Activated T-helper 17 cell treated with anti-CD3 and anti-CD28 coated beads, Interleukin-2, amount 50 U/mL, for 72 hours (primary cell): Measurements from ENCODE around the gene ACTC1. TPM values are rescaled to one million over a fixed set of nuclear protein-coding genes. Genes with fewer than 3 reads are reported as not detected.

Experiments
- ATAC-seq: fragments of 150-1000 bp; cut with Tn5 transposase; replicated peaks from 2 replicates; pipeline ENCODE4 v1.10.0; 2021; ENCODE audit warnings: mild to moderate bottlenecking, moderate library complexity
- H3K27ac Mint-ChIP-seq: one replicate; pipeline ENCODE4 v1.8.0; 2022; ENCODE audit warnings: mixed read lengths
- H3K27me3 Mint-ChIP-seq: one replicate; pipeline ENCODE4 v1.8.0; 2022; ENCODE audit warnings: mixed read lengths
- H3K36me3 Mint-ChIP-seq: one replicate; pipeline ENCODE4 v1.8.0; 2022; ENCODE audit warnings: low read depth, mild to moderate bottlenecking, mixed read lengths
- H3K4me1 Mint-ChIP-seq: one replicate; pipeline ENCODE4 v1.8.0; 2022; ENCODE audit warnings: mixed read lengths
- H3K4me3 Mint-ChIP-seq: one replicate; pipeline ENCODE4 v1.8.0; 2022; ENCODE audit warnings: mild to moderate bottlenecking, mixed read lengths
- H3K9me3 Mint-ChIP-seq: one replicate; pipeline ENCODE4 v1.8.0; 2022; ENCODE audit warnings: mixed read lengths
- total RNA-seq, 2 donors: library from RNA; stranded (reverse); gene quantifications; one replicate each; pipeline ENCODE4 v1.2.3, GENCODE V29; 2022

ACTC1 gene
- total RNA-seq, 2 donors from 2014 or later, result not detected

DNA sequence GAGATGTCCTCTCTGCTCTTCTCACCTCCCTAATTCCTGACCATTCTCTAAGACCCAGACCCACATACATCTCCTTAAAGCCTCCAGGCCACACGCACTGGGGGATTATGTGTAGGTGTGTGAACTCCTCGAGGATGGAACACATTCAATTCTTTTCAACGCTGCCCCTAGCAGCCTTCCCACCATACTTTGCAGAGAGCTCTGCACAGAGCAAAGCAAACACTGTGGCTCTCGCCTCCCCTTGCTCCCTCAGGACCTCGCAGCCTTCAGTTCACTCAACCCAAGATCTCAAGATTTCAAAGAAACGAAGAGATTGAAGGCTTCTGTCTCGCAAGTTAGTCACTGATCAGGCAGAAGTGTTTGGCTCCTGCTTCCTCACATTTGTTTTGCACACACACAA, 6.0 kb downstream of the ACTC1 start:
- H3K9me3 Mint-ChIP-seq, result no peaks in the 10 kb centered on the region
- no peak for ATAC-seq
- no peak overlapping the region for H3K4me3 Mint-ChIP-seq
- no peak overlapping the region for H3K27ac Mint-ChIP-seq
- H3K27me3 Mint-ChIP-seq, result peaks cover 47% of the 10 kb centered on the region
- no peaks in the 10 kb centered on the region for H3K4me1 Mint-ChIP-seq
- H3K36me3 Mint-ChIP-seq, result no peaks in the 10 kb centered on the region

DNA sequence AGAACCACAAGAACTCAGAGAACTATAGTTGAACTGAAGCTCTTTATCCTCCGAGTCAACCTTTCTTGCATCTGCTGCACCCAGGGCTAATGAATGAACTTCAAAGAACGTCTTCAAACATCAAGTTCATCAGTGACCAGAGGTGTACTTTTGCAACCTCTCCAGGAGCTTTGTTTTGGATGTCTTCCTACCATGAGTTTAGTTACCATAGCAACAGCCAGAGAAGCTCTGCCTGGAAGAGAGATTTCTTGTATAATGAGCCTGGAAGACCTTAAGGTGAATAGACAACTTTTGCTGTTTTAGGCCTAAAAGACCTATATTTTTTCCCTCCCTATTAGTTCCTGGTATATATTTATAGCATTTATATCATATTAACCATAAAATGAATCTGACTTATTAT, 9.1 kb downstream of the ACTC1 start:
- H3K4me1 Mint-ChIP-seq, result no peaks in the 10 kb centered on the region
- no peak overlapping the region for H3K4me3 Mint-ChIP-seq
- H3K36me3 Mint-ChIP-seq, result no peaks in the 10 kb centered on the region
- H3K9me3 Mint-ChIP-seq, result no peaks in the 10 kb centered on the region
- ATAC-seq, result no peak
- no peak overlapping the region for H3K27ac Mint-ChIP-seq
- H3K27me3 Mint-ChIP-seq, result peaks cover 43% of the 10 kb centered on the region

DNA sequence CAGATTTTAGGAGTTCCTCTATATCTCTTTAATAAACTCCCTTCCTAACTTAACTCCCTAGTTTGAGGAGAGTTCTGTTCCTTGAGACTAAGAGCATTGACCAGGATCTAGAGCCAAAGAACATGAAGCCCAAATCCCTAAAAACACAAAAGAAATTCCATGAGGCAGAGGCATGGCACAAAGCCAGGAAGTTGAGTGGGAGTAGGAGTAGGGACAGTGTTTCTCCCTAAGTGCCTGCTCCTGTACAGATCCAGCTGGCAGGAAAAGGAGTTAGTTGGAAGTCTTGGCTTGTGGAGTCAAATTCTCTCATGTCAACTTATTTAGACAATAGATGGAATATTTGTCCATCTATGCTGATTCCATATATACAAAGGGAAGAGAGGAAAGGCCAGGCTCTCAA, 11.4 kb downstream of the ACTC1 start:
- Mint-ChIP-seq H3K9me3 (no peaks in the 10 kb centered on the region), H3K4me3 (no peak overlapping the region), H3K27ac (no peak overlapping the region), H3K36me3 (no peaks in the 10 kb centered on the region), H3K27me3 (peaks cover 27% of the 10 kb centered on the region), H3K4me1 (no peaks in the 10 kb centered on the region)
- no peak for ATAC-seq

DNA sequence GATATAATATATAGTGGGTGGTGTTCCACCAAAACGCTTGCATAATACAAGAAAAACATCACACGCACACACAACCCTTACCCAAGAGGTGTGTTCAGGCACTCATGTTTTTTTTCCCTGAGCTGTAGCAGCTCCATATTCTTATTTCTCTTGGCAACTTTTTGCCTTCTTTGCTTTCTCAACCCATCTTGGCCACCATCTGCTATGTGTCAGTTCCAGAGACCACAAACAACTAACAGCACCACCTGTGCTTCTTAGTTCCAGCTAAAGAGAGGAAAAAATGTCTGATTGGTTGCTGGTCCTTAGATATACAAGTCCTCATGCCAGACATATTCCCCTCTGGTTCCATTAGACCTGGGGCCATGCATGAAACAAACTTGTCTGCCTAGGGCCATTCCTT, 11.9 kb downstream of the ACTC1 start:
- H3K4me3 Mint-ChIP-seq, result no peak overlapping the region
- no peak overlapping the region for H3K27ac Mint-ChIP-seq
- H3K4me1 Mint-ChIP-seq, result no peaks in the 10 kb centered on the region
- no peaks in the 10 kb centered on the region for H3K9me3 Mint-ChIP-seq
- ATAC-seq, result no peak
- H3K27me3 Mint-ChIP-seq, result peaks cover 27% of the 10 kb centered on the region
- no peaks in the 10 kb centered on the region for H3K36me3 Mint-ChIP-seq

DNA sequence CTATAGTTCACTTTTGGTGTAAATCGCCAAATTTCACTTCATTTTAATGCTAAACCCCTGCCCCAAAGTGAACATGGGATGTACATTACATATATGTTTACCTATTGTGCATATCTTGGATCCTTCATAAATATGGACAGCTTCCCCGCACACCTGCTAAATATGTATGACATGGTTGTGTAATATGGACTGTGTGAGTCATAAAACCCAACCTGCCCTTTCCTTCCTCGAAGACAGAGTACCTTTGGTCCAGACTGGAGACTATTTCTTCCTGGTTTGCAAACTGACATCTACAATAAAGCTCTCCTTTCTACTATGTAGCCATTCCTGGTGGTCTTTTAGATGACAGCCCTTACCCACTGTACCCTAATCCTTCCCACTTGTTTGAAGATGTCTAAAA, 12.4 kb downstream of the ACTC1 start:
- Mint-ChIP-seq H3K27ac (no peak overlapping the region), H3K27me3 (peaks cover 27% of the 10 kb centered on the region), H3K4me1 (no peaks in the 10 kb centered on the region), H3K36me3 (no peaks in the 10 kb centered on the region), H3K4me3 (no peak overlapping the region), H3K9me3 (no peaks in the 10 kb centered on the region)
- ATAC-seq, result no peak

DNA sequence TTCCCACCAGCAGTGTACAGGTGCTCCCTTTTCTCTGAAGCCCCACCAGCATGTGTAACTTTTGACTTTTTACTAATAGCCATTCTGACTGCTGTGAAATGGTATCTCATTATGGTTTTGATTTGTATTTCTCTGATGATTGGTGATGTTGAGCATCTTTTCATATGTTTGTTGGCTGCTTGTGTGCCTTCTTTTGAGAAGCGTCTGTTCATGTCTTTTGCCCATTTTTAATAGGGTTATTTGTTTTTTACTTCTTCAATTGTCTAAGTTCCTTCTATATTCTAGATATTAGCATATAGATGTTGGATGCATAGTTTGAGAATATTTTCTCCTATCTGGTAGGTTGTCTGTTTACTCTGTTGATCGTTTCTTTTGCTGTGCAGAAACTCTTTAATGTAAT, 14.6 kb downstream of the ACTC1 start:
- Mint-ChIP-seq H3K27me3 (peaks cover 30% of the 10 kb centered on the region), H3K27ac (no peak overlapping the region), H3K4me3 (no peak overlapping the region), H3K4me1 (no peaks in the 10 kb centered on the region), H3K9me3 (no peaks in the 10 kb centered on the region), H3K36me3 (no peaks in the 10 kb centered on the region)
- no peak for ATAC-seq

DNA sequence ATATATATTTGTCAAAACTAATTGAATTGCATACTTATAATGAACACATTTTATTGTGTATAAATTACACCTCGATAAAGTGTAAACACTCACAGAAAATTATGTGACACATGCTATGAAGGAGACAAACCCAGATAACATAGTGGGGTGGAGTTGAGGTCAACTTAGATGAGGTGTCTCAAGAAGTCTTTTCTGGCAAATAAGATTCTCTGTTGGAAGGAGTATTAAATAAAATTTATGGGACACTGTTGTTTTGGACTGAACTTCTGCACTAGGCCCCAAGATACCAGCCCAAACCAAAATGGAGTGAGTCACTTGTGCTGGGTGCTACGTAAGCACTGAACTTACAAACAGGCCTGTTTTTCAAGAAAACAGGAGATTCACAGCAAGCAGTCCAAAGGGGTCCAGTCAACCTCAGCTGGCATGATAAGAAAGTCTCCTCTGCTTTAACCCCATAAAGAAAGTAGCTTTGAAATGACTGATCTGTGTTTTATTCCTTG, 18.7 kb downstream of the ACTC1 start:
- no peak for ATAC-seq
- no peaks in the 10 kb centered on the region for H3K9me3 Mint-ChIP-seq
- peaks cover 22% of the 10 kb centered on the region for H3K27me3 Mint-ChIP-seq
- H3K4me1 Mint-ChIP-seq, result no peaks in the 10 kb centered on the region
- H3K4me3 Mint-ChIP-seq, result no peak overlapping the region
- no peak overlapping the region for H3K27ac Mint-ChIP-seq
- H3K36me3 Mint-ChIP-seq, result no peaks in the 10 kb centered on the region

DNA sequence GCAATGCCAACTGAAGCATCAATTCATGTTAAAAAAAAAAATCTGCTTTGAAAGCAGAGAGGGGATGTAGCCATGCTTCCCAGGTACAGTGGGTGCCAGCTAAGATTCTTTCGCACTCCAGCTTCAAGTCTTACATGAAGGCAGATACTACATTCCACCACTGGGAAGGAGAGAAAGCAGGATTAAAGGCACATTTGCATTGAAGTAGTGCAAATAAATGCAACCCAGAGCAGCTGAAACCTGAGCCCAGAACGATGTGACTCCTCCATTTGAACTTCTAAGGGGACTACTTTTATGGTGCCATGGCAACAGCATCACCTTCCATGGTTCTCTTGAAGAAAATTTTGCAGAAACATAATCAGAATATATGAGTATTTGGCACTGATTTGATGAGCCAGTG, 21.4 kb downstream of the ACTC1 start:
- H3K4me1 Mint-ChIP-seq, result no peaks in the 10 kb centered on the region
- H3K4me3 Mint-ChIP-seq, result no peak overlapping the region
- no peak overlapping the region for H3K27ac Mint-ChIP-seq
- no peak for ATAC-seq
- no peaks in the 10 kb centered on the region for H3K36me3 Mint-ChIP-seq
- peaks cover 23% of the 10 kb centered on the region for H3K27me3 Mint-ChIP-seq
- H3K9me3 Mint-ChIP-seq, result no peaks in the 10 kb centered on the region

DNA sequence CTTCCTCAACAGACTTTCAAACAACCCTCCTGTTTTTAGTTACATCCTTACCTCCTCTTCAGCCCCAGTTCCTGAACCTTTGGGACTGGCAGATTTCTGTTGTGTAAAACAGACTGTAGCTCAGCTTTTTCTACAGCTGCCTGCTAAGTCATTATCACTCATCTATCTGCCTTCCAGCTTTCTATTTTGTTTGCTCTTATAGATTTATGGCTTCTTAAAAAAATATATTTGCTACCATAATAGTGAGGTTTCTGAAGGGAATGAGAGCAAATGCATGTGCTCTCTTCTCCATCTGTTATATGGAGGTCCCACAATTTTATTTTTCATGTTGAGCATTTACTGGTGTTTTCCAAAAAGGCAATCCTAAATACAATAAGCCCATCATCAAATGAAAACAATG, 22.3 kb downstream of the ACTC1 start:
- no peaks in the 10 kb centered on the region for H3K9me3 Mint-ChIP-seq
- no peak overlapping the region for H3K27ac Mint-ChIP-seq
- no peaks in the 10 kb centered on the region for H3K4me1 Mint-ChIP-seq
- H3K36me3 Mint-ChIP-seq, result no peaks in the 10 kb centered on the region
- no peak overlapping the region for H3K4me3 Mint-ChIP-seq
- H3K27me3 Mint-ChIP-seq, result peaks cover 23% of the 10 kb centered on the region
- no peak for ATAC-seq

DNA sequence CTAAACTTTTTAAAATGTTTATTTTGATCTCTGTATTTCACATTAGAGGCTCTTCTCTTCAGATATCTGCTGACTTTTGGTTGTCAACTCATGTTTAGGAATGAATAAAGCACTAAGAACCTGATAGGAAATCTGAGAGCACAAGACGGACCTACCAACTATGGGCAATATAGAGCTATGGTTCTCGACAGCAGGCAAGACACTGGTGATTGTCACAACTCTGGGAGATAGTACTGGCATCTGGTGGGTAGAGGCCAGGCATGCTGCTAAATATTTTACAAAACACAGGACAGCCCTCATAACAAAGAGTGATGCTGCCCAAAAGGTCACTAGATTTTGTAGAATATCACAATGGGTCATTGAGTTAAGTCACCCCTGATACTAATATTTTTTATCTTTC, 23.0 kb downstream of the ACTC1 start:
- H3K4me3 Mint-ChIP-seq, result no peak overlapping the region
- no peaks in the 10 kb centered on the region for H3K36me3 Mint-ChIP-seq
- ATAC-seq, result no peak
- no peak overlapping the region for H3K27ac Mint-ChIP-seq
- H3K27me3 Mint-ChIP-seq, result peaks cover 23% of the 10 kb centered on the region
- H3K4me1 Mint-ChIP-seq, result no peaks in the 10 kb centered on the region
- H3K9me3 Mint-ChIP-seq, result no peaks in the 10 kb centered on the region

DNA sequence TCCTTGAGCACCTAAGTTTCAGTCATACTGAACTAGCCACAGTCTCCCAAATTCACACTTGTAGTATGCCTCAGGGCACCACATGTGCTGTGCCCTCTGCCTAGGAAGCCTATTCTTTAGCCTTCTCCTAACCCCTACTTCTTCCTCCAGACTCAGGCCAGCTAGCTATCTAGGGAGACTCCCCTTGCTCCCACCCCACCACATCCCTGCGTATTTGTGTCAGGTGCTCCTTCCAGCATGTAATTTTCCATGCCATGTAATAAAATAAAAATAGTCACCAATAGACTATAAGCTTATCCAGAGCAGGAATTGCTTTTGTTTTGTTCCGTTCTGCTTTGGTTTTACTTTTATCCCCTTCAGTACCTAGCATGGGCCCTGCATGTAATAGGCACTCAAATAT, 25.6 kb downstream of the ACTC1 start:
- H3K9me3 Mint-ChIP-seq, result no peaks in the 10 kb centered on the region
- no peaks in the 10 kb centered on the region for H3K4me1 Mint-ChIP-seq
- no peaks in the 10 kb centered on the region for H3K36me3 Mint-ChIP-seq
- ATAC-seq, result no peak
- H3K4me3 Mint-ChIP-seq, result no peak overlapping the region
- no peak overlapping the region for H3K27ac Mint-ChIP-seq
- peaks cover 12% of the 10 kb centered on the region for H3K27me3 Mint-ChIP-seq

DNA sequence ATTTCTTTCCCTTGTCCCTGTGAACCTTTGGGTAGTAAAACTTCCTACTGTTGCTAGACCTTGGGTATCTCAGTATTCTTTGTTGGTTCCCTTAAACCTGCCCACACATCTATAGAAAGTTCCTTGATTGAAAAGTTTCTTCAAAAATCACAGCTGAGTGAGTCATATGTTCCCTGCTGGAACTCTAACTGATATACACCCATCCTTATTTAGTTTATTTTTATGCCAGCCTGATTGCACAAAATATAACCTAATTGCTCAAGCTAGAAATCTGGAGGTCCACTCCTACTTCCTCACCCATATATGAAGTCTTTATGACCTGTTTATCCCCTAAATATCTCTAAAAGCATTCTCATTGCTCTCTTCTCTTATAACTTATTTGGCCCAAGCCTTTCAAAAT, 26.8 kb downstream of the ACTC1 start:
- Mint-ChIP-seq H3K36me3 (no peaks in the 10 kb centered on the region), H3K27ac (no peak overlapping the region), H3K4me3 (no peak overlapping the region), H3K4me1 (no peaks in the 10 kb centered on the region), H3K9me3 (no peaks in the 10 kb centered on the region), H3K27me3 (peaks cover 8% of the 10 kb centered on the region)
- ATAC-seq, result no peak

DNA sequence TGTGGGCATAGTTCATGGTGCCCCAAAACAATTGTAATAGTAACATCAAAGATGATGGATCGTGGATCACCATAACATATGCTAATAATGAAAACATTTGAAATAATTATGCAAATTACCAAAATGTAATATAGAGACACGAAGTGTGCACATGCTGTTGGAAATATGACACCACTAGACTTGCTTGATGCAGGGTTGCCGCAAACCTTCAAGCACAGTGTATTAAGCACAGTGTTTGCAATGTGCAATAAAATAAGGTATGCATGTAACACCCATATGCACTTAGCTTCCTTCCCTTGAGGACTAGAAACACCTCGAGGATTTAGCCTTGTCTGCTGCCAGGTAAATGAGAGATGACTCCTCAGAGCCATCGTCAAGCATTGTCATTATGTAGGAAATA, 29.6 kb downstream of the ACTC1 start:
- no peak overlapping the region for H3K27ac Mint-ChIP-seq
- H3K4me1 Mint-ChIP-seq, result peaks cover 4% of the 10 kb centered on the region
- no peak for ATAC-seq
- no peaks in the 10 kb centered on the region for H3K9me3 Mint-ChIP-seq
- H3K27me3 Mint-ChIP-seq, result no peaks in the 10 kb centered on the region
- no peaks in the 10 kb centered on the region for H3K36me3 Mint-ChIP-seq
- H3K4me3 Mint-ChIP-seq, result no peak overlapping the region

DNA sequence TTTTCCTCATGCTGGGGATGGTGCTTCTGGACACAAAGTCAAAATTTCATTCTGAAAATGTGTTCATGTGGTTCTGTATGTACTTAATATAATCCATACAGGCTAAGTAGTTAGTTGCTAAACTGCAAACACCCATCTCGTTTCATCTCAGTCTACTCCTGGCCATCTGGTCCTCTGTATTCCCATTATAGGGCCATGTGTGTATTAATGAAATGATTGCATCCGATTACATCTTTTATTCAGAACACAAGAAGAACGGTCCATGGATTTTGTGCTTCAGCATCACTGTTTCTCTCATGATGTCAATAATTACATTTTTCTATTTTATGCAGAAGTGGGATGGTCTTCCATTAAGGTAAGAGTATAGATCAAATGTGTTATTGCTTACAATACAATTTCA, 34.4 kb downstream of the ACTC1 start:
- Mint-ChIP-seq H3K36me3 (no peaks in the 10 kb centered on the region), H3K4me1 (peaks cover 4% of the 10 kb centered on the region), H3K27ac (no peak overlapping the region), H3K9me3 (no peaks in the 10 kb centered on the region), H3K27me3 (peaks cover 32% of the 10 kb centered on the region), H3K4me3 (no peak overlapping the region)
- ATAC-seq, result no peak

DNA sequence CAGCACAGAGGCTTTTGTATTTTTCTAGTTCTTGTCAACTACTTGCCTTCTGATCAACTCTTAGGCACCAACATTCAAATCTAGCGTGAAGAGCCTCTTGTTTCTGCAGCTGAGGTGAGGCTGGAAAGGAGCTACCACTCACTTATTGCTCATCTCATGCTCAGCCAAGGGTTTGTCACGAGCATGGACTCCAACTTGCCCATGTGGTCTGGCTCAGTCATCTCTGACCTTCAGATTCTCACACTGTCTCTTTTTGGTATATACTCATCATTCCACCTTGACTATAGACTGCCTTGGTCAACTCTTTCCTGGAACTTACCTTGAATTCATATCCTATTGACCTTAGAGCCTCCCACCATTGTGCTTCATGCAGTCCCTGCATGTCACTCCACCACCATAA, 35.4 kb downstream of the ACTC1 start:
- no peak overlapping the region for H3K4me3 Mint-ChIP-seq
- no peaks in the 10 kb centered on the region for H3K9me3 Mint-ChIP-seq
- H3K27me3 Mint-ChIP-seq, result peaks cover 40% of the 10 kb centered on the region
- H3K4me1 Mint-ChIP-seq, result peaks cover 4% of the 10 kb centered on the region
- peak; percentile 61 for ATAC-seq
- H3K36me3 Mint-ChIP-seq, result no peaks in the 10 kb centered on the region
- no peak overlapping the region for H3K27ac Mint-ChIP-seq

DNA sequence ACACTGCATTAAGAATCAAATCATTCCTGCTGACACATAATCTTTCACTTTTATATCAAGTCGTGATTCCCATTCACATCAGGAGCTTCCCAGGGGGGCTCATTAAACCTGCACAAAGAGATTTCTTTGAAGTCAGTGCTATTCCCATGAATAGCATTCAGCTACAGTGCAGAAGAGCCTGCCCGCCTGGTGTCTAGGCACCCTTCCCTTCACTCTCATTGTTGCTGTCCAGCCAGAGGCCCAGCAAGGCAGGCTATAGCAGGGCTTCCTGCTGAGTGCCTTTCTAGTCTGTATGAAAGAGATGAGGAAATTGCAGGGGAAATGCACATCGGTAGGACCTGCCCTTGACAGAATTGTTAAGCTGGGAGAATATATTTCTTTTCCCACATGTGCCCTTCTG, 36.0 kb downstream of the ACTC1 start:
- no peak overlapping the region for H3K27ac Mint-ChIP-seq
- no peaks in the 10 kb centered on the region for H3K36me3 Mint-ChIP-seq
- no peaks in the 10 kb centered on the region for H3K9me3 Mint-ChIP-seq
- H3K27me3 Mint-ChIP-seq, result peaks cover 40% of the 10 kb centered on the region
- no peak overlapping the region for H3K4me3 Mint-ChIP-seq
- no peak for ATAC-seq
- peaks cover 4% of the 10 kb centered on the region for H3K4me1 Mint-ChIP-seq
